ENCODE data around the gene ELL2.

The ELL2 gene

GRCh38 chr5:95876782-95877181 is 84.9 kb downstream of the ELL2 start:
- TF ChIP-seq CTCF (IDR thresholded peaks at IDR 0.05; ENCODE audit: insufficient read depth, low read length, poor library complexity, severe bottlenecking) = no peak
- Histone ChIP-seq H3K4me3 (replicated peaks; ENCODE audit: low read depth, low read length) (no peak overlapping the region), H3K27me3 (replicated peaks; ENCODE audit: control insufficient read depth, insufficient read depth, low read length) (no peaks in the 10 kb centered on the region), H3K36me3 (ENCODE audit: control insufficient read depth, insufficient read depth, low read length) (no peaks in the 10 kb centered on the region)
- DNase-seq (ENCODE audit: extremely low read depth, insufficient read length) = no peak

DNA sequence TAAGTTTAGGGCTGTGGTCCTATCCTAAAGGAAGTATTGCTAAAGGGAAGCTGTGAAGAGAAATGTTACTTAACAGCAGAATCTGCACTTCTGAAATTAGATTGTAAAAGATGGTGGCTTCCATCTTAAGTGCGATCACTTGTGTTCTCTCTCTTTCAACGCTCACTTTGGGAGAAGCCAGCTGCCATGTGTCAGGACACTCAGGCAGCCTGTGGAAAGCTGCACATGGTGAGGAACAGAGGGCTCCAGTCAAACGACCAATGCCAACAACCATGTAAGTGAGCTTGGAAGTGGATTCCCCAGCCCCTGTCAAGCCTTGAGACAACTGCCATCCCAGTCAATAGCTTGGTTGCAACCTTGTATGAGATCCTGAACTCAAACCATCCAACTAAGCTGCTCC is 87.4 kb downstream of the ELL2 start:
- no peak for DNase-seq (ENCODE audit: extremely low read depth, insufficient read length)
- H3K27me3 ChIP-seq (replicated peaks; ENCODE audit: control insufficient read depth, insufficient read depth, low read length) = no peaks in the 10 kb centered on the region
- no peak for TF ChIP-seq CTCF (IDR thresholded peaks at IDR 0.05; ENCODE audit: insufficient read depth, low read length, poor library complexity, severe bottlenecking)
- H3K4me3 ChIP-seq (replicated peaks; ENCODE audit: low read depth, low read length) = no peak overlapping the region
- no peaks in the 10 kb centered on the region for H3K36me3 ChIP-seq (ENCODE audit: control insufficient read depth, insufficient read depth, low read length)

DNA sequence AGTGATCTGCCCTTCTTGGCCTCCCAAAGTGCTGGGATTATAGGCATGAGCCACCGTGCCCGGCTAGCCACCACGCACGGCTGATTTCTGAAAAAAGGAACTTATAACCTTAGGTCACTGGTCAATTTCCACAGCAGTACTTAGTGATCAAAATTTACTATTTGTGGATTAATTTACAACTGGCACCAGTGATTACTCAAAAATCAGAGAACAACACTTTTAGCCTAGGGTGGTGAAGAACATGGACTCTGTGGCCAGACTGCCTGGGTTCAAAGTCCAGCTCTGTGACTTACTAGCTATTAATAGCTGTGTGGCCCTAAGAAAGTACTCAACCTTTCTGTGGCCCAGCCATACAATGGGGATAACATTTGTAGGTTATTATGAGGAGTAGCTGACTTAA is 88.3 kb downstream of the ELL2 start:
- no peak for DNase-seq (ENCODE audit: extremely low read depth, insufficient read length)
- Histone ChIP-seq H3K27me3 (replicated peaks; ENCODE audit: control insufficient read depth, insufficient read depth, low read length) (no peaks in the 10 kb centered on the region), H3K36me3 (ENCODE audit: control insufficient read depth, insufficient read depth, low read length) (no peaks in the 10 kb centered on the region), H3K4me3 (replicated peaks; ENCODE audit: low read depth, low read length) (no peak overlapping the region)
- TF ChIP-seq CTCF (IDR thresholded peaks at IDR 0.05; ENCODE audit: insufficient read depth, low read length, poor library complexity, severe bottlenecking) = no peak

DNA sequence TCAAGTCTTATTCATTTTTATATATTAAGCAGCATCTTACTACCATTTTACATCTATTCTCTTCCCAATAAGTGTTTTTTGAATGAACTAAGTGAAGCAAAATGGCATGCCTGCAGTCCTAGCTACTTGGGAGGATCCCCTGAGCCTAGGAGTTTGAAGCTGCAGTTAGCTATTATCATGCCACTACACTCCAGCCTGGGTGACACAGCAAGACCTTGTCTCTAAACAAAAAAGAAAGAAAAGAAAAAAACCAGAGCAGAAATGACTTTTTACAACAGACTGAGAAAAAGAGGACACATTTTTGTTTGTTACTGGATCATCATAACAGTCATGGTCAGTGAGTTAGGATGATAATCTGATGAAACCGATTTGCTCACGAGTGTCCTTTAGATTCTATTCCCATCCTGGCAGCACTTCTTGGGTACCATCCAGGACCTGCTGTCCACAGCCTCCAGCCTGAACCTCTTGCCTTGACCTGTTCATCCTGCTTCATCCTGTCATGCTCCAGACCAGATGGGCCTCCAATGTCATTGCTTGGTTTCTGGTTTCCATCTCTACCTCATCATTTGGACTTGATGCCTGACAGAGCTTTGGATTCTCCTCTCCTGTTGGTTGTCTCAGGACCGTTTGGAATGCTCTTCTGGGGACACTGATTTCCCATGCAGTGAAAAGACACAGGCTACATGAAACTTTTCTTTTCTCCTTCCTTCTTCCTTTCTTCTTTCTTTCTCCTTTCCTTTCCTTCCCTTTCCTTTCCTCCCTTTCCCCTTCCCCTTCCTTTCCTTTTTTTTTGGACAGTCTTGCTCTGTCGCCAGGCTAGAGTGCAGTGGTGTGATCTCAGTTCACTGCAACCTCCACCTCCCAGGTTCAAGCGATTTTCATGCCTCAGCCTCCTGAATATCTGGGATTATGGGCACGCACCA is 89.0 kb downstream of the ELL2 start:
- DNase-seq (ENCODE audit: extremely low read depth, insufficient read length) = no peak
- TF ChIP-seq CTCF (IDR thresholded peaks at IDR 0.05; ENCODE audit: insufficient read depth, low read length, poor library complexity, severe bottlenecking) = no peak
- H3K27me3 ChIP-seq (replicated peaks; ENCODE audit: control insufficient read depth, insufficient read depth, low read length) = no peaks in the 10 kb centered on the region
- no peak overlapping the region for H3K4me3 ChIP-seq (replicated peaks; ENCODE audit: low read depth, low read length)
- no peaks in the 10 kb centered on the region for H3K36me3 ChIP-seq (ENCODE audit: control insufficient read depth, insufficient read depth, low read length)

GRCh38 chr5:95871146-95871806 is 90.4 kb downstream of the ELL2 start:
- no peak for TF ChIP-seq CTCF (IDR thresholded peaks at IDR 0.05; ENCODE audit: insufficient read depth, low read length, poor library complexity, severe bottlenecking)
- H3K4me3 ChIP-seq (replicated peaks; ENCODE audit: low read depth, low read length) = no peak overlapping the region
- no peak for DNase-seq (ENCODE audit: extremely low read depth, insufficient read length)

More at GRCh38 chr5:95871146-95871806, 90.4 kb downstream of the ELL2 start:
- no peaks in the 10 kb centered on the region for H3K36me3 ChIP-seq (ENCODE audit: control insufficient read depth, insufficient read depth, low read length)
- no peaks in the 10 kb centered on the region for H3K27me3 ChIP-seq (replicated peaks; ENCODE audit: control insufficient read depth, insufficient read depth, low read length)

Data from GM06990 (cell line).